ENCODE data around the gene AP3B1. TPM values are rescaled to one million over a fixed set of nuclear protein-coding genes. Genes with fewer than 3 reads are reported as not detected.

The AP3B1 gene
- total and polyA plus RNA-seq, 3 donors from 2014 or later = 32.0 to 77.3 (median 74.0) TPM

DNA sequence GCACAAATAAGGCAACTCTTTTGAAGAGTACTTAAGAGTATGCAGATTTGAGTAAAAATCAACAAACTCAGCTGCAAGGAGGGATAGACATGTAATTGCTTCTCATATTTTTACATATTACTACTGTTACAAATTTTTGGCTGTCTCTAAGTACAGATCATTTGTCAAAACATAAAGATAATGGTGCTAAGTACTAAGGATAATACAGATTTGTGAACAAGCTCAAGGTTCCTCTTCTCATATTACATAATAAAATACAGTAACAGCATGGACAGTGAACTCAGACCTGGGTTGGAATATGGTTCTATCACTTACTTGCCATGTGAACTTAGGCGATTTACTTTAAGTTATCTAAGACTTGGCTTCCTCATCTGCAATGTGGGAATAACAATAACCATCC, 168.0 kb downstream of the AP3B1 start:
- 50 to 61% methylated on average over 1 of the region's 1 CpG for WGBS, 2 donors
- Histone ChIP-seq H3K9me3 (no peaks in the 10 kb centered on the region), H3K27me3 (no peaks in the 10 kb centered on the region), H3K36me3 (ENCODE audit: low read depth, missing control alignments) (no peaks in the 10 kb centered on the region), H3K27ac (no peak overlapping the region), H3K4me3 (no peak overlapping the region), H3K4me1 (no peaks in the 10 kb centered on the region)
- intact Hi-C loops (cut with DNase I; ENCODE audit: low total_unique reads) = no loop called here
- no peak for DNase-seq
- TF ChIP-seq, protein P1, sequence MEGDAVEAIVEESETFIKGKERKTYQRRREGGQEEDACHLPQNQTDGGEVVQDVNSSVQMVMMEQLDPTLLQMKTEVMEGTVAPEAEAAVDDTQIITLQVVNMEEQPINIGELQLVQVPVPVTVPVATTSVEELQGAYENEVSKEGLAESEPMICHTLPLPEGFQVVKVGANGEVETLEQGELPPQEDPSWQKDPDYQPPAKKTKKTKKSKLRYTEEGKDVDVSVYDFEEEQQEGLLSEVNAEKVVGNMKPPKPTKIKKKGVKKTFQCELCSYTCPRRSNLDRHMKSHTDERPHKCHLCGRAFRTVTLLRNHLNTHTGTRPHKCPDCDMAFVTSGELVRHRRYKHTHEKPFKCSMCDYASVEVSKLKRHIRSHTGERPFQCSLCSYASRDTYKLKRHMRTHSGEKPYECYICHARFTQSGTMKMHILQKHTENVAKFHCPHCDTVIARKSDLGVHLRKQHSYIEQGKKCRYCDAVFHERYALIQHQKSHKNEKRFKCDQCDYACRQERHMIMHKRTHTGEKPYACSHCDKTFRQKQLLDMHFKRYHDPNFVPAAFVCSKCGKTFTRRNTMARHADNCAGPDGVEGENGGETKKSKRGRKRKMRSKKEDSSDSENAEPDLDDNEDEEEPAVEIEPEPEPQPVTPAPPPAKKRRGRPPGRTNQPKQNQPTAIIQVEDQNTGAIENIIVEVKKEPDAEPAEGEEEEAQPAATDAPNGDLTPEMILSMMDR (IDR thresholded peaks at IDR 0.05) = no peak
- no peak for TF ChIP-seq POLR2A (IDR thresholded peaks at IDR 0.05)

DNA sequence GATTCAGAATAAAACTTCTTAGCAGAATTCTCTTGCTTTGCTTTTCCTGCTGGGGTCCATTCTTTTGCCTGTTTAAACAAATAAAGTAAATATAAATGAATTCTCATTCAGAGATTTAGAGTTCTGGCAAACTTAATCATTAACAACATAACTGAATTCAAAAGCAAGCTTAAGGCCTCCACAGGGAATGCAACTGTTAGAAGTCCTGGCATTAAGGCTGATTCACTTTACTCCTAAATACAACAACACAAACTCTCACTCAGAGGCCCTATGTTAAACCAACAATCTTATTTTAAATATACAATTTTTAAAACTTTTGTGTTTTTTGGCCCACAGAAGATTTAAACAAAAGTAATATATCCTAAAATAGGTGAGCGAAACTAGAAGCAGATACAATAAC, 178.3 kb downstream of the AP3B1 start:
- no peaks in the 10 kb centered on the region for H3K9me3 ChIP-seq
- intact Hi-C loops (cut with DNase I; ENCODE audit: low total_unique reads) = no loop called here
- no peaks in the 10 kb centered on the region for H3K4me1 ChIP-seq
- no peak for DNase-seq
- H3K4me3 ChIP-seq = no peak overlapping the region
- no peak overlapping the region for H3K27ac ChIP-seq
- TF ChIP-seq, protein P1 (IDR thresholded peaks at IDR 0.05) = no peak
- TF ChIP-seq POLR2A (IDR thresholded peaks at IDR 0.05) = no peak
- H3K27me3 ChIP-seq = no peaks in the 10 kb centered on the region
- 88 to 97% methylated on average over 1 of the region's 1 CpG for WGBS, 2 donors
- no peaks in the 10 kb centered on the region for H3K36me3 ChIP-seq (ENCODE audit: low read depth, missing control alignments)

GRCh38 chr5:78113689-78114264, 180.7 kb downstream of the AP3B1 start:
- H3K4me1 ChIP-seq = no peaks in the 10 kb centered on the region
- DNase-seq = no peak
- no peak overlapping the region for H3K27ac ChIP-seq
- H3K4me3 ChIP-seq = no peak overlapping the region
- intact Hi-C loops (cut with DNase I; ENCODE audit: low total_unique reads) = no loop called here
- WGBS, 2 donors = 85 to 90% methylated on average over 5 of the region's 5 CpGs
- H3K27me3 ChIP-seq = no peaks in the 10 kb centered on the region
- no peaks in the 10 kb centered on the region for H3K36me3 ChIP-seq (ENCODE audit: low read depth, missing control alignments)
- no peaks in the 10 kb centered on the region for H3K9me3 ChIP-seq
- TF ChIP-seq, protein P1 (IDR thresholded peaks at IDR 0.05) = no peak
- no peak for TF ChIP-seq POLR2A (IDR thresholded peaks at IDR 0.05)

- no peak overlapping the region for H3K27ac ChIP-seq
- no peak for DNase-seq
- 91% methylated on average over 10 of the region's 10 CpGs for WGBS, 2 donors
- intact Hi-C loops (cut with DNase I; ENCODE audit: low total_unique reads) = no loop called here
- H3K4me1 ChIP-seq = no peaks in the 10 kb centered on the region
- H3K4me3 ChIP-seq = no peak overlapping the region
- H3K36me3 ChIP-seq (ENCODE audit: low read depth, missing control alignments) = no peaks in the 10 kb centered on the region
- TF ChIP-seq, protein P1 (IDR thresholded peaks at IDR 0.05) = no peak
- no peak for TF ChIP-seq POLR2A (IDR thresholded peaks at IDR 0.05)
- no peaks in the 10 kb centered on the region for H3K9me3 ChIP-seq
- H3K27me3 ChIP-seq = no peaks in the 10 kb centered on the region
Measured at GRCh38 chr5:78112931-78113330, 181.6 kb downstream of the AP3B1 start.

GRCh38 chr5:78109891-78110324, 184.6 kb downstream of the AP3B1 start:
- DNase-seq = no peak
- WGBS, 2 donors = 94 to 95% methylated on average over 3 of the region's 3 CpGs
- no peak overlapping the region for H3K27ac ChIP-seq
- intact Hi-C loops (cut with DNase I; ENCODE audit: low total_unique reads) = no loop called here
- no peak for TF ChIP-seq POLR2A (IDR thresholded peaks at IDR 0.05)
- TF ChIP-seq, protein P1 (IDR thresholded peaks at IDR 0.05) = no peak
- no peaks in the 10 kb centered on the region for H3K36me3 ChIP-seq (ENCODE audit: low read depth, missing control alignments)
- H3K27me3 ChIP-seq = no peaks in the 10 kb centered on the region
- no peaks in the 10 kb centered on the region for H3K9me3 ChIP-seq
- H3K4me3 ChIP-seq = no peak overlapping the region
- H3K4me1 ChIP-seq = no peaks in the 10 kb centered on the region

Measured in testis (tissue), 3 donors.